H9 (cell line): ENCODE data around the gene DIS3L2. TPM values are rescaled to one million over a fixed set of nuclear protein-coding genes. Genes with fewer than 3 reads are reported as not detected.

Experiments used
- DNase-seq: peaks from one replicate; pipeline ENCODE4 v3.0.0-alpha.2; 2017
- H2AFZ ChIP-seq: one replicate; pipeline ENCODE4 v1.6.1; 2013; ENCODE audit warnings: mild to moderate bottlenecking, low read length, control low read depth, moderate library complexity
- H2AK5ac ChIP-seq: 2 replicates; pipeline ENCODE4 v1.6.1; 2013; ENCODE audit warnings: low read length, control low read depth, mixed read lengths; ENCODE audit not compliant: insufficient read length
- H2BK120ac ChIP-seq: one replicate; pipeline ENCODE4 v1.6.1; 2013; ENCODE audit warnings: low read depth, mild to moderate bottlenecking, low read length, control low read depth, inconsistent platforms; ENCODE audit not compliant: poor library complexity, severe bottlenecking
- H2BK12ac ChIP-seq: 2 replicates; pipeline ENCODE4 v1.6.1; 2013; ENCODE audit warnings: low read length, control low read depth, mixed read lengths, low read depth; ENCODE audit not compliant: insufficient read length
- H2BK15ac ChIP-seq: 2 replicates; pipeline ENCODE4 v1.6.1; 2013; ENCODE audit warnings: low read depth, low read length, control low read depth
- H2BK20ac ChIP-seq: one replicate; pipeline ENCODE4 v1.6.1; 2013; ENCODE audit warnings: low read depth, mild to moderate bottlenecking, low read length, control low read depth, inconsistent platforms; ENCODE audit not compliant: poor library complexity, severe bottlenecking
- H2BK5ac ChIP-seq: 2 replicates; pipeline ENCODE4 v1.6.1; 2013; ENCODE audit warnings: low read length, control low read depth, mixed read lengths; ENCODE audit not compliant: insufficient read length
- H3K14ac ChIP-seq: 2 replicates; pipeline ENCODE4 v1.6.1; 2013; ENCODE audit warnings: low read length, control low read depth; ENCODE audit not compliant: insufficient read depth
- H3K18ac ChIP-seq: 2 replicates; pipeline ENCODE4 v1.6.1; 2013; ENCODE audit warnings: low read depth, mild to moderate bottlenecking, mixed read lengths, low read length, control low read depth; ENCODE audit not compliant: insufficient read length
- H3K23ac ChIP-seq: 2 replicates; pipeline ENCODE4 v1.6.1; 2013; ENCODE audit warnings: low read length, control low read depth, mixed read lengths, low read depth; ENCODE audit not compliant: insufficient read length
- H3K23me2 ChIP-seq: 2 replicates; pipeline ENCODE4 v1.6.1; 2013; ENCODE audit warnings: low read depth, mild to moderate bottlenecking, mixed read lengths, low read length, control low read depth; ENCODE audit not compliant: insufficient read length, poor library complexity, severe bottlenecking
- H3K27ac ChIP-seq: 2 replicates; pipeline ENCODE4 v1.5.1; 2013; ENCODE audit warnings: low read length, control low read depth, mixed read lengths, low read depth; ENCODE audit not compliant: insufficient read length
- H3K27me3 ChIP-seq: 2 replicates; pipeline ENCODE4 v1.6.1; 2013; ENCODE audit warnings: low read length, control low read depth, inconsistent platforms; ENCODE audit not compliant: insufficient read depth
- H3K4ac ChIP-seq: 2 replicates; pipeline ENCODE4 v1.6.1; 2013; ENCODE audit warnings: low read depth, mild to moderate bottlenecking, control low read depth, inconsistent platforms, low read length, moderate library complexity
- H3K4me1 ChIP-seq: 2 replicates; pipeline ENCODE4 v1.6.1; 2013; ENCODE audit warnings: low read length, control low read depth, inconsistent platforms; ENCODE audit not compliant: insufficient read depth
- H3K4me2 ChIP-seq: 2 replicates; pipeline ENCODE4 v1.6.1; 2013; ENCODE audit warnings: low read length, control low read depth, mixed read lengths; ENCODE audit not compliant: insufficient read length, insufficient read depth
- H3K56ac ChIP-seq: 2 replicates; pipeline ENCODE4 v1.6.1; 2013; ENCODE audit warnings: low read depth, mild to moderate bottlenecking, mixed read lengths, low read length, control low read depth; ENCODE audit not compliant: insufficient read length
- H3K79me1 ChIP-seq: 2 replicates; pipeline ENCODE4 v1.6.1; 2013; ENCODE audit warnings: low read depth, mild to moderate bottlenecking, moderate library complexity, low read length, control low read depth, inconsistent platforms; ENCODE audit not compliant: insufficient read depth, poor library complexity, severe bottlenecking
- H3K79me2 ChIP-seq: 2 replicates; pipeline ENCODE4 v1.6.1; 2013; ENCODE audit warnings: low read length, control low read depth, inconsistent platforms; ENCODE audit not compliant: insufficient read depth
- H3K9ac ChIP-seq: 2 replicates; pipeline ENCODE4 v1.6.1; 2013; ENCODE audit warnings: low read length, control low read depth, mixed read lengths; ENCODE audit not compliant: insufficient read length; ENCODE audit errors: extremely low read depth
- H3K9me3 ChIP-seq: one replicate; pipeline ENCODE4 v1.6.1; 2013; ENCODE audit warnings: low read depth, low read length, inconsistent platforms; ENCODE audit not compliant: control insufficient read depth
- H3T11ph ChIP-seq: one replicate; pipeline ENCODE4 v1.6.1; 2013; ENCODE audit warnings: mild to moderate bottlenecking, low read length, control low read depth, inconsistent platforms
- H4K20me1 ChIP-seq: one replicate; pipeline ENCODE4 v1.6.1; 2013; ENCODE audit not compliant: control insufficient read depth, insufficient read length, insufficient read depth
- H4K5ac ChIP-seq: 2 replicates; pipeline ENCODE4 v1.6.1; 2013; ENCODE audit warnings: low read depth, mild to moderate bottlenecking, mixed read lengths, low read length, control low read depth; ENCODE audit not compliant: insufficient read length
- H4K8ac ChIP-seq: replicated peaks from 2 replicates; pipeline ENCODE4 v1.6.1; 2013; ENCODE audit warnings: low read length, control low read depth, mixed read lengths, low read depth; ENCODE audit not compliant: insufficient read length
- H4K91ac ChIP-seq: 2 replicates; pipeline ENCODE4 v1.6.1; 2013; ENCODE audit warnings: low read depth, mild to moderate bottlenecking, moderate library complexity, mixed read lengths, low read length, control low read depth; ENCODE audit not compliant: insufficient read length
- H3K27ac Mint-ChIP-seq, 3 experiments: 2 replicates in 2 of 3; 3 replicates in 1 of 3; pipeline ENCODE4 v1.8.0; 2020 to 2021; ENCODE audit warnings: mixed read lengths in 3 of 3, mild to moderate bottlenecking in 1 of 3, moderate library complexity in 1 of 3
- H3K27me3 Mint-ChIP-seq: 2 replicates; pipeline ENCODE4 v1.8.0; 2021; ENCODE audit warnings: low read depth, mild to moderate bottlenecking, moderate library complexity, mixed read lengths
- H3K36me3 Mint-ChIP-seq, 3 experiments: 2 replicates in 2 of 3; 3 replicates in 1 of 3; pipeline ENCODE4 v1.8.0; 2020 to 2021; ENCODE audit warnings: low read depth in 3 of 3, mixed read lengths in 3 of 3; ENCODE audit not compliant: insufficient read depth in 1 of 3
- H3K4me1 Mint-ChIP-seq, 2 experiments: 2 replicates each; pipeline ENCODE4 v1.8.0; 2020; ENCODE audit warnings: mixed read lengths in 2 of 2
- H3K4me3 Mint-ChIP-seq, 2 experiments: 2 replicates in 1 of 2; 3 replicates in 1 of 2; pipeline ENCODE4 v1.8.0; 2020 to 2021; ENCODE audit warnings: mild to moderate bottlenecking in 2 of 2, mixed read lengths in 2 of 2, moderate library complexity in 1 of 2
- H3K9me3 Mint-ChIP-seq, 2 experiments: 2 replicates in 1 of 2; 3 replicates in 1 of 2; pipeline ENCODE4 v1.8.0; 2020; ENCODE audit warnings: mild to moderate bottlenecking in 2 of 2, mixed read lengths in 2 of 2, moderate library complexity in 1 of 2
- CTCF ChIP-seq: fragments of 200-600 bp; sonication (generic); conservative IDR thresholded peaks from 3 replicates; pipeline ENCODE4 v1.8.0; 2021; ENCODE audit warnings: antibody characterized with exemption, mild to moderate bottlenecking
- WGBS: extraction: QIAGEN DNeasy Blood & Tissue Kit; methylation state at CpG from one replicate; pipeline ENCODE4 v1.1.7; 2013; ENCODE audit warnings: missing lambda C conversion rate, low lambda C conversion rate, mixed read lengths; ENCODE audit not compliant: insufficient read length; ENCODE audit errors: extremely low coverage; 5-methylcytosine and 5-hydroxymethylcytosine counted together
- total RNA-seq: library from RNA; stranded (reverse); gene quantifications from 2 replicates; pipeline ENCODE4 v1.2.1, GENCODE V29; 2021

DIS3L2 gene
- total RNA-seq, 1 experiment from 2014 or later: 28.1 TPM

- no peak overlapping the region for H4K91ac ChIP-seq
- no peak overlapping the region for H3K23ac ChIP-seq
- H3K27ac ChIP-seq: no peak overlapping the region
- Mint-ChIP-seq H3K27me3 (no peaks in the 10 kb centered on the region), H3K4me1 (peaks cover 0 to 6% of the 10 kb centered on the region in 2 experiments; a peak in 3 of 4 replicates), H3K27ac (no peak overlapping the region), H3K9me3 (no peaks in the 10 kb centered on the region), H3K4me3 (no peak overlapping the region), H3K36me3 (no peaks in the 10 kb centered on the region)
- H2AFZ ChIP-seq: no peak overlapping the region
- H3K23me2 ChIP-seq: no peaks in the 10 kb centered on the region
- no peak overlapping the region for H2BK15ac ChIP-seq
- no peak overlapping the region for H3K4me2 ChIP-seq
- H3K56ac ChIP-seq: no peak overlapping the region
- H3K79me2 ChIP-seq: no peaks in the 10 kb centered on the region; the same call in 1 of the 2 replicates
- no peak overlapping the region for H3K4ac ChIP-seq
- H3K79me1 ChIP-seq: no peaks in the 10 kb centered on the region
- H2BK5ac ChIP-seq: no peak overlapping the region
- H2BK120ac ChIP-seq: no peak overlapping the region
- DNase-seq: no peak
- H4K5ac ChIP-seq: no peak overlapping the region
- no peak overlapping the region for H3K14ac ChIP-seq
- no peak overlapping the region for H4K8ac ChIP-seq
- no peak overlapping the region for H2AK5ac ChIP-seq
- H3K18ac ChIP-seq: no peak overlapping the region
- H3K27me3 ChIP-seq: no peaks in the 10 kb centered on the region
- H3T11ph ChIP-seq: no peak overlapping the region
- WGBS: no CpG with 5 or more reads among the region's 4 CpGs
- H2BK20ac ChIP-seq: no peak overlapping the region
- no peak overlapping the region for H3K9ac ChIP-seq
- no peaks in the 10 kb centered on the region; the same call in 1 of the 2 replicates for H3K4me1 ChIP-seq
- no peaks in the 10 kb centered on the region for H4K20me1 ChIP-seq
- no peaks in the 10 kb centered on the region for H3K9me3 ChIP-seq
- TF ChIP-seq CTCF: no peak
- no peak overlapping the region for H2BK12ac ChIP-seq
Measured at GRCh38 chr2:232073026-232073425, 111.5 kb downstream of the DIS3L2 start.
